ENCODE data around the gene FOLR2. TPM values are rescaled to one million over a fixed set of nuclear protein-coding genes. Genes with fewer than 3 reads are reported as not detected.
"Not testable (repeated sequence)": the region's sequence is repeated elsewhere in the genome, so short reads cannot be mapped to it uniquely, and the experiment has no call there.

The FOLR2 gene
- total RNA-seq, 4 donors from 2014 or later: 5.3 to 28.6 (median 9.7) TPM

DNA sequence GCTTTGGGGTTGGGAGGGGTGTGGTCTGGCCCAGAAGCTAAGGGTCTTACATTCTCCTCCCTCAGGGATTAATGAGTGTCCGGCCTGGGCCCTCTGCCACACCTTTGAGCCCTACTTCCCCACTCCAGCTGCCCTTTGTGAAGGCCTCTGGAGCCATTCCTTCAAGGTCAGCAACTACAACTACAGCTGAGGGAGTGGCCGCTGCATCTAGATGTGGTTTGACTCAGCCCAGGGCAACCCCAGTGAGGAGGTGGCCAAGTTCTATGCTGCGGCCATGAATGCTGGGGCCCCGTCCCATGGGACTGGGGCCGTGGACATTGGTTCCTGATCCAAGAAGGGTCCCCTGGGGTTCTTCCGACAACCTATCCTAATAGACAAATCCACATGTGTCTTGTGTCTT, 38.9 kb upstream of the FOLR2 start:
- Histone ChIP-seq H3K4me1 (peaks cover 11 to 19% of the 10 kb centered on the region in 2 donors), H3K9me3 (no peaks in the 10 kb centered on the region), H3K27me3 (no peaks in the 10 kb centered on the region), H3K4me3 (replicated peaks in 1 of 3) (no peak overlapping the region), H3K27ac (no peak overlapping the region), H3K36me3 (no peaks in the 10 kb centered on the region)
- TF ChIP-seq, protein P1, sequence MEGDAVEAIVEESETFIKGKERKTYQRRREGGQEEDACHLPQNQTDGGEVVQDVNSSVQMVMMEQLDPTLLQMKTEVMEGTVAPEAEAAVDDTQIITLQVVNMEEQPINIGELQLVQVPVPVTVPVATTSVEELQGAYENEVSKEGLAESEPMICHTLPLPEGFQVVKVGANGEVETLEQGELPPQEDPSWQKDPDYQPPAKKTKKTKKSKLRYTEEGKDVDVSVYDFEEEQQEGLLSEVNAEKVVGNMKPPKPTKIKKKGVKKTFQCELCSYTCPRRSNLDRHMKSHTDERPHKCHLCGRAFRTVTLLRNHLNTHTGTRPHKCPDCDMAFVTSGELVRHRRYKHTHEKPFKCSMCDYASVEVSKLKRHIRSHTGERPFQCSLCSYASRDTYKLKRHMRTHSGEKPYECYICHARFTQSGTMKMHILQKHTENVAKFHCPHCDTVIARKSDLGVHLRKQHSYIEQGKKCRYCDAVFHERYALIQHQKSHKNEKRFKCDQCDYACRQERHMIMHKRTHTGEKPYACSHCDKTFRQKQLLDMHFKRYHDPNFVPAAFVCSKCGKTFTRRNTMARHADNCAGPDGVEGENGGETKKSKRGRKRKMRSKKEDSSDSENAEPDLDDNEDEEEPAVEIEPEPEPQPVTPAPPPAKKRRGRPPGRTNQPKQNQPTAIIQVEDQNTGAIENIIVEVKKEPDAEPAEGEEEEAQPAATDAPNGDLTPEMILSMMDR (IDR thresholded peaks at IDR 0.05): no peak
- TF ChIP-seq POLR2A (IDR thresholded peaks at IDR 0.05): no peak
- DNase-seq: no peak
- intact Hi-C loops (cut with DNase I): no loop called here
- 87 to 92% methylated on average over 6 of the region's 6 CpGs for WGBS, 2 donors

DNA sequence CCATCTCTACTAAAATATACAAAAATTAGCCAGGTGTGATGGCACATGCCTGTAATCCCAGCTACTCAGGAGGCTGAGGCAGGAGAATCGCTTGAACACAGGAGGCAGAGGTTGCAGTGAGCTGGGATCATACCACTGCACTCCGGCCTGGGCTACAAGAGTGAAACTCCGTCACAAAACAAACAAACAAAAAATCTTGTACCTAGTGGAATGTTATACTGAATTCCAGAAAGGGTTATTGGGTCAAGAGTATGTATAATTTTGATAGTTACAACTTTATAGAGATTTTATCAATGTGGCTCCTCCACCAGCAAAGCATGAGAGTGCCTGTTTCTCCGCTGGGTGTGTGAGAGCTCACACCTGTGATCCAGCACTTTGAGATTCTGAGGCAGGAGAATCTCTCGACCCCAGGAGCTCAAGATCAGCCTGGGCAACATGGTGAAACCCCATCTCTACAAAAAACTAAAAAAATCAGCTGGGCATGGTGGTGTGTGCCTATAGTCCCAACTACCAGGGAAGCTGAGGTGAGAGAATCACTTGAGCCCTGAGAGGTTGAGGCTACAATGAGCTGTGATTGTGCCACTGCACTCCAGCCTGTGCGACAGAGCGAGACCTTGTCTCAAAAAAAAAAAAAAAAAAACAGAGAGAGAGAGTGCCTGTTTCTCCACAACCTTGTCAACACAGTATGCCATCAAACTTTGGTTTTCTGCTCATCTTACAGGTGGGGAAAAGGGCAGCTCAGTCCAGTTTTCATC, 37.4 kb upstream of the FOLR2 start:
- H3K4me1 ChIP-seq: peaks cover 11 to 19% of the 10 kb centered on the region in 2 donors
- DNase-seq: peak; percentile 75 to 79
- WGBS, 2 donors: 37 to 51% methylated on average over 7 of the region's 7 CpGs
- intact Hi-C loops (cut with DNase I): no loop called here
- H3K9me3 ChIP-seq: no peaks in the 10 kb centered on the region
- no peaks in the 10 kb centered on the region for H3K36me3 ChIP-seq
- H3K27ac ChIP-seq: peak overlapping the region; percentile 31 to 59 (median 50)
- H3K4me3 ChIP-seq (replicated peaks in 1 of 3): no peak overlapping the region
- no peaks in the 10 kb centered on the region for H3K27me3 ChIP-seq
- TF ChIP-seq, protein P1 (IDR thresholded peaks at IDR 0.05): no peak
- TF ChIP-seq POLR2A (IDR thresholded peaks at IDR 0.05): no peak

GRCh38 chr11:72179804-72180396, 36.7 kb upstream of the FOLR2 start:
- Histone ChIP-seq H3K4me3 (replicated peaks in 1 of 3) (no peak overlapping the region), H3K27ac (no peak overlapping the region), H3K27me3 (no peaks in the 10 kb centered on the region), H3K36me3 (no peaks in the 10 kb centered on the region), H3K9me3 (no peaks in the 10 kb centered on the region), H3K4me1 (peaks cover 11 to 19% of the 10 kb centered on the region in 2 donors)
- TF ChIP-seq POLR2A (IDR thresholded peaks at IDR 0.05): no peak
- no peak for DNase-seq
- intact Hi-C loops (cut with DNase I): no loop called here
- 88 to 90% methylated on average over 4 of the region's 4 CpGs for WGBS, 2 donors

DNA sequence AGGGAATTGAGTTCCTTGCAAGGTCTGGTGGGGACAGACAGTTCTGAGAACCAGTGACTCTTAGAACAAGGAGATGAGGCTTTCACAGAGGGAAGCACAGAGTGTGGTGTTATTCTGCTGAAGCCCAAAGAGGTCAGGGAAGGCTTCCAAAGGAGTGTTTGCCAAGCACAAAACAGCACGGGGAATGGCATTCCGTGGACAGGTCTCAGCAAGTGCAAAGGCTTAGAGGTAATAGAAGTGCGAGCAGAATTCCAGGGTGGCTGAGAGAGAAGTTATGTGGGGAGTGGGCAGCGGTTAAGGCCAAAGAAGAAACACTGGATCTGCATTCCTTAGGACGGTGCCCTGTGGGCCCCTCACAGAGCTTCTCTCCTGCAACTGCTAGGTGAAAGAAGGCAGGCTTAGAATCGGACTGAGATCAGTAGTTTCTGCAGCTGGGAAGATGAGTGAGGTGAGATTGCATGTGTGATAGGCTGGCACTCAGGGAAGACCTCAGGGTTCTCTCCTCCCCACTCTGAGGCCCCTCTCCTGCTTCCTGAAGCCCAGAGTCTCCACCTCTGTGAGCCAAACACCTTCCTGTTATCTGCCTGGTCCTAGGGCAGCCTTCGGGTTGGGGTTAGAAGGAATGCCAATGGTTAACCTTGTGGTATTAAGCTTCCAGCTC, 35.6 kb upstream of the FOLR2 start:
- 59 to 68% methylated on average over 6 to 7 of the region's 7 CpGs for WGBS, 2 donors
- H3K9me3 ChIP-seq; intact Hi-C loops (cut with DNase I); H3K4me3 ChIP-seq (replicated peaks in 1 of 3); H3K36me3 ChIP-seq; H3K27me3 ChIP-seq; H3K27ac ChIP-seq: not testable (repeated sequence)
- H3K4me1 ChIP-seq: peaks cover 11 to 19% of the 10 kb centered on the region in 2 donors
- DNase-seq: peak; percentile 31 to 35

GRCh38 chr11:72181553-72181958, 35.0 kb upstream of the FOLR2 start:
- intact Hi-C loops (cut with DNase I); DNase-seq; H3K36me3 ChIP-seq; H3K9me3 ChIP-seq; H3K4me3 ChIP-seq (replicated peaks in 1 of 3); H3K27me3 ChIP-seq; H3K27ac ChIP-seq: not testable (repeated sequence)
- peaks cover 11 to 19% of the 10 kb centered on the region in 2 donors for H3K4me1 ChIP-seq
- WGBS, 2 donors: 80 to 90% methylated on average over 2 to 3 of the region's 3 CpGs
- TF ChIP-seq, protein P1 (IDR thresholded peaks at IDR 0.05): peak in 1 of 6 experiments; percentile 8

DNA sequence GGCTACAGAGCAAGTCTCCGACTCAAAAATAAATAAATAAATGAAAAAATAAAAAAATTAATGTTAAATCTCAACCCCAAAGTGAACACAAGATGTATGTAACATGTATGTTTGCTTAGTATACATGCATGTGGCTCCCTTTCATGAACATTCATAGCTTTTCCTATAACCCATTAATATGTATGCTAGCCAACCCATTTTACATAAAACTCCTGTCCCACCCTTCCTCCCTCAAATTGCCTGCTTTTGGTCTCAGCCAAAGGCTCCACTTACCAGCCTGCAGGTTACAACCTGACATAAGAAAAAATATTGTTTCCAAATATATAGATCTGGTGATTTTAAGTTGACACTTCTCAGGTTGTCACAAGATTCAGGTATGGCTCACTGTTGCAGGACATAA, 28.3 kb upstream of the FOLR2 start:
- Histone ChIP-seq H3K4me1 (peaks cover 11 to 20% of the 10 kb centered on the region in 2 donors), H3K36me3 (no peaks in the 10 kb centered on the region), H3K4me3 (replicated peaks in 1 of 3) (no peak overlapping the region), H3K27ac (no peak overlapping the region), H3K9me3 (no peaks in the 10 kb centered on the region), H3K27me3 (no peaks in the 10 kb centered on the region)
- no peak for DNase-seq
- TF ChIP-seq, protein P1 (IDR thresholded peaks at IDR 0.05): no peak
- no peak for TF ChIP-seq POLR2A (IDR thresholded peaks at IDR 0.05)
- intact Hi-C loops (cut with DNase I): no loop called here
- 92 to 93% methylated on average over 1 of the region's 1 CpG for WGBS, 2 donors

Measured in thyroid gland (tissue), 4 donors.